GM18870 (cell line): Measurements from ENCODE around the gene RAPGEF1.
"Not testable (repeated sequence)": the region's sequence is repeated elsewhere in the genome, so short reads cannot be mapped to it uniquely, and the experiment has no call there.

Experiments
- ATAC-seq: cut with Tn5 transposase; IDR thresholded peaks from one replicate; pipeline ENCODE4 v1.9.1; 2021; ENCODE audit warnings: moderate library complexity; ENCODE audit not compliant: unreplicated experiment

RAPGEF1 gene

GRCh38 chr9:131673531-131673930 is 66.3 kb downstream of the RAPGEF1 start:
- ATAC-seq: no peak

GRCh38 chr9:131673068-131673467 is 66.8 kb downstream of the RAPGEF1 start:
- no peak for ATAC-seq

- no peak for ATAC-seq
Observed at GRCh38 chr9:131672451-131672850, 67.4 kb downstream of the RAPGEF1 start.

GRCh38 chr9:131671133-131671520 is 68.7 kb downstream of the RAPGEF1 start:
- no peak for ATAC-seq

- no peak for ATAC-seq
Observed at GRCh38 chr9:131670247-131671132, 69.4 kb downstream of the RAPGEF1 start.

GRCh38 chr9:131669269-131670157 is 70.4 kb downstream of the RAPGEF1 start:
- no peak for ATAC-seq

- peak; percentile 46 for ATAC-seq
Observed at GRCh38 chr9:131668439-131669268, 71.2 kb downstream of the RAPGEF1 start.

- ATAC-seq: no peak
Observed at GRCh38 chr9:131668057-131668438, 71.8 kb downstream of the RAPGEF1 start.

GRCh38 chr9:131667576-131667975 is 72.3 kb downstream of the RAPGEF1 start:
- no peak for ATAC-seq

GRCh38 chr9:131666774-131667173 is 73.1 kb downstream of the RAPGEF1 start:
- ATAC-seq: no peak

GRCh38 chr9:131666029-131666428 is 73.8 kb downstream of the RAPGEF1 start:
- ATAC-seq: no peak

- ATAC-seq: no peak
Observed at GRCh38 chr9:131663288-131663687, 76.6 kb downstream of the RAPGEF1 start.

GRCh38 chr9:131662289-131662621 is 77.6 kb downstream of the RAPGEF1 start:
- ATAC-seq: not testable (repeated sequence)

- no peak for ATAC-seq
Observed at GRCh38 chr9:131661568-131662288, 78.1 kb downstream of the RAPGEF1 start.

GRCh38 chr9:131660466-131661405 is 79.1 kb downstream of the RAPGEF1 start:
- ATAC-seq: no peak

GRCh38 chr9:131658377-131659129 is 81.3 kb downstream of the RAPGEF1 start:
- no peak for ATAC-seq

GRCh38 chr9:131657940-131658339 is 81.9 kb downstream of the RAPGEF1 start:
- no peak for ATAC-seq

- ATAC-seq: no peak
Observed at GRCh38 chr9:131657456-131657855, 82.4 kb downstream of the RAPGEF1 start.

- ATAC-seq: peak; percentile 14
Observed at GRCh38 chr9:131657037-131657377, 82.9 kb downstream of the RAPGEF1 start.
